Measurements from ENCODE around the gene ANKS1B.

Gene ANKS1B

GRCh38 chr12:99099786-99100185 lies 885.0 kb downstream of the ANKS1B start:
- no peak overlapping the region for H3K27ac ChIP-seq (ENCODE audit: extremely low read depth, low read depth, low read length)
- ChIA-PET POLR2A (no interaction called here), CTCF (no interaction called here)
- no peaks in the 10 kb centered on the region for H3K36me3 ChIP-seq (ENCODE audit: control insufficient read depth in 2 of 2, insufficient read depth in 1 of 2, low read length in 2 of 2)
- H3K4me3 ChIP-seq (ENCODE audit: low read depth, low read length): no peak overlapping the region
- no peak for TF ChIP-seq MZF1 (tag by site-specific recombination; IDR thresholded peaks at IDR 0.05; ENCODE audit: borderline replicate concordance)
- no peak for TF ChIP-seq FEZF1 (tag by site-specific recombination; IDR thresholded peaks at IDR 0.05)
- no peak for TF ChIP-seq ZNF571 (tag by site-specific recombination; IDR thresholded peaks at IDR 0.05)
- no peak for TF ChIP-seq ZNF202 (tag by site-specific recombination; IDR thresholded peaks at IDR 0.05; ENCODE audit: borderline replicate concordance)
- TF ChIP-seq PRDM6 (tag by site-specific recombination; IDR thresholded peaks at IDR 0.05): no peak
- TF ChIP-seq GLIS2 (tag by site-specific recombination; IDR thresholded peaks at IDR 0.05): no peak
- no peak for TF ChIP-seq ZNF140 (tag by site-specific recombination; IDR thresholded peaks at IDR 0.05)
- TF ChIP-seq ZNF2 (tag by site-specific recombination; IDR thresholded peaks at IDR 0.05): no peak
- no peak for TF ChIP-seq ZNF548 (tag by site-specific recombination; IDR thresholded peaks at IDR 0.05)
- TF ChIP-seq, protein P1, sequence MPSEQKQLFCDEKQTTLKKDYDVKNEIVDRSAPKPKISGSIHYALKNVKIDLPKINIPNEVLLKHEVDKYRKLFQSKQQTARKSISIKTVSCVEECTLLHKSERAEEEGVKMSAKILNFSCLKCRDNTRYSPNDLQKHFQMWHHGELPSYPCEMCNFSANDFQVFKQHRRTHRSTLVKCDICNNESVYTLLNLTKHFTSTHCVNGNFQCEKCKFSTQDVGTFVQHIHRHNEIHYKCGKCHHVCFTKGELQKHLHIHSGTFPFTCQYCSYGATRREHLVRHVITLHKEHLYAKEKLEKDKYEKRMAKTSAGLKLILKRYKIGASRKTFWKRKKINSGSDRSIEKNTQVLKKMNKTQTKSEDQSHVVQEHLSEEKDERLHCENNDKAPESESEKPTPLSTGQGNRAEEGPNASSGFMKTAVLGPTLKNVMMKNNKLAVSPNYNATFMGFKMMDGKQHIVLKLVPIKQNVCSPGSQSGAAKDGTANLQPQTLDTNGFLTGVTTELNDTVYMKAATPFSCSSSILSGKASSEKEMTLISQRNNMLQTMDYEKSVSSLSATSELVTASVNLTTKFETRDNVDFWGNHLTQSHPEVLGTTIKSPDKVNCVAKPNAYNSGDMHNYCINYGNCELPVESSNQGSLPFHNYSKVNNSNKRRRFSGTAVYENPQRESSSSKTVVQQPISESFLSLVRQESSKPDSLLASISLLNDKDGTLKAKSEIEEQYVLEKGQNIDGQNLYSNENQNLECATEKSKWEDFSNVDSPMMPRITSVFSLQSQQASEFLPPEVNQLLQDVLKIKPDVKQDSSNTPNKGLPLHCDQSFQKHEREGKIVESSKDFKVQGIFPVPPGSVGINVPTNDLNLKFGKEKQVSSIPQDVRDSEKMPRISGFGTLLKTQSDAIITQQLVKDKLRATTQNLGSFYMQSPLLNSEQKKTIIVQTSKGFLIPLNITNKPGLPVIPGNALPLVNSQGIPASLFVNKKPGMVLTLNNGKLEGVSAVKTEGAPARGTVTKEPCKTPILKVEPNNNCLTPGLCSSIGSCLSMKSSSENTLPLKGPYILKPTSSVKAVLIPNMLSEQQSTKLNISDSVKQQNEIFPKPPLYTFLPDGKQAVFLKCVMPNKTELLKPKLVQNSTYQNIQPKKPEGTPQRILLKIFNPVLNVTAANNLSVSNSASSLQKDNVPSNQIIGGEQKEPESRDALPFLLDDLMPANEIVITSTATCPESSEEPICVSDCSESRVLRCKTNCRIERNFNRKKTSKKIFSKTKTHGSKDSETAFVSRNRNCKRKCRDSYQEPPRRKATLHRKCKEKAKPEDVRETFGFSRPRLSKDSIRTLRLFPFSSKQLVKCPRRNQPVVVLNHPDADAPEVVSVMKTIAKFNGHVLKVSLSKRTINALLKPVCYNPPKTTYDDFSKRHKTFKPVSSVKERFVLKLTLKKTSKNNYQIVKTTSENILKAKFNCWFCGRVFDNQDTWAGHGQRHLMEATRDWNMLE (tag by site-specific recombination; conservative IDR thresholded peaks at IDR 0.05; ENCODE audit: low read depth): no peak
- TF ChIP-seq KLF9 (tag by site-specific recombination; IDR thresholded peaks at IDR 0.05; ENCODE audit: low read depth): no peak
- TF ChIP-seq ZNF391 (tag by site-specific recombination; IDR thresholded peaks at IDR 0.05; ENCODE audit: borderline replicate concordance, low read depth): no peak
- no peak for TF ChIP-seq ZIC2 (tag by site-specific recombination; IDR thresholded peaks at IDR 0.05)
- no peak for TF ChIP-seq SCRT2 (tag by site-specific recombination; IDR thresholded peaks at IDR 0.05)
- no peaks in the 10 kb centered on the region for H3K4me1 ChIP-seq (ENCODE audit: control insufficient read depth, insufficient read depth, low read length)
- H3K9me3 ChIP-seq (ENCODE audit: control insufficient read depth, insufficient read depth, low read depth, low read length): no peaks in the 10 kb centered on the region

- H3K36me3 ChIP-seq (ENCODE audit: control insufficient read depth in 2 of 2, insufficient read depth in 1 of 2, low read length in 2 of 2): no peaks in the 10 kb centered on the region
- ChIA-PET POLR2A (no interaction called here), CTCF (no interaction called here)
- no peak overlapping the region for H3K4me3 ChIP-seq (ENCODE audit: low read depth, low read length)
- H3K4me1 ChIP-seq (ENCODE audit: control insufficient read depth, insufficient read depth, low read length): no peaks in the 10 kb centered on the region
- H3K27ac ChIP-seq (ENCODE audit: extremely low read depth, low read depth, low read length): no peak overlapping the region
- TF ChIP-seq, protein P1 (tag by site-specific recombination; conservative IDR thresholded peaks at IDR 0.05; ENCODE audit: low read depth): no peak
- no peak for TF ChIP-seq ZNF266 (tag by site-specific recombination; IDR thresholded peaks at IDR 0.05; ENCODE audit: low read depth)
- TF ChIP-seq ZNF473 (tag by site-specific recombination; IDR thresholded peaks at IDR 0.05): no peak
- no peaks in the 10 kb centered on the region for H3K9me3 ChIP-seq (ENCODE audit: control insufficient read depth, insufficient read depth, low read depth, low read length)
These were observed 887.6 kb downstream of the ANKS1B start for GRCh38 chr12:99097171-99097570.

All from HEK293 (cell line).